HCT116 (cell line): ENCODE measurements around the gene WDR20. TPM values are rescaled to one million over a fixed set of nuclear protein-coding genes. Genes with fewer than 3 reads are reported as not detected.

Experiments used
- ATAC-seq: fragments of 200-7000 bp; cut with Tn5 transposase; 2 replicates; pipeline ENCODE4 v1.9.1; 2020; ENCODE audit warnings: mild to moderate bottlenecking, moderate library complexity
- BruUV-seq: library from RNA; stranded (reverse); fragments of 400-500 nt; replicated peaks from 2 replicates; lab custom pipeline; 2021; lab: Mats Ljungman, UMichigan
- CTCF ChIA-PET: fragments of 300-600 bp; sonication (Branson Sonifier 250); formaldehyde crosslinking; loops from one replicate; lab custom pipeline; 2021; ENCODE audit warnings: antibody characterized with exemption; lab: Charles Lee
- POLR2A ChIA-PET: fragments of 300-600, 350-600 bp; sonication (Branson Sonifier 250); formaldehyde crosslinking; loops from one replicate; lab custom pipeline; 2021; ENCODE audit warnings: antibody characterized with exemption; lab: Charles Lee
- RAD21 ChIA-PET, 2 experiments: fragments of 300-600 bp; sonication (Branson Sonifier 250); formaldehyde crosslinking; loops; one replicate each; lab custom pipeline; 2023; ENCODE audit warnings: low total read pairs in 2 of 2; ENCODE audit not compliant: uncharacterized antibody in 2 of 2, unreplicated experiment in 2 of 2, low non-redundant PET in 1 of 2; lab: Charles Lee
- DNase-seq: peaks from one replicate; pipeline ENCODE4 v3.0.0-alpha.2; 2010; ENCODE audit warnings: low read depth, low spot score
- H2AFZ ChIP-seq: fragments of 200-600 bp; shearing (Covaris generic), sonication (generic); 2 replicates; pipeline ENCODE4 v1.6.1; 2017; ENCODE audit warnings: low read depth, mixed run types, mixed read lengths, antibody characterized with exemption, low read length; ENCODE audit not compliant: poor library complexity, severe bottlenecking
- H3K27ac ChIP-seq: 2 replicates; pipeline ENCODE4 v1.5.1; 2012; ENCODE audit warnings: low read depth, low read length
- H3K27me3 ChIP-seq: fragments of 200-600 bp; sonication (generic); 2 replicates; pipeline ENCODE4 v1.6.1; 2016; ENCODE audit warnings: mixed run types, low read length, mixed read lengths; ENCODE audit not compliant: insufficient read depth
- H3K36me3 ChIP-seq, 2 experiments: fragments of 200-500 bp in 1 of 2; fragments of 200-600 bp in 1 of 2; sonication (Bioruptor generic) in 1 of 2; sonication (generic) in 1 of 2; 2 replicates each; pipeline versions ENCODE4 v1.5.1 to v1.6.1; 2014 to 2016; ENCODE audit warnings: low read length in 2 of 2, inconsistent platforms in 1 of 2, mixed read lengths in 1 of 2, mixed run types in 1 of 2; ENCODE audit not compliant: insufficient read depth in 2 of 2, control insufficient read depth in 1 of 2
- H3K4me1 ChIP-seq, 2 experiments: fragments of 200-600 bp in 1 of 2; sonication (generic) in 1 of 2; 2 replicates each; pipeline versions ENCODE4 v1.5.1 to v1.6.1; 2012 to 2017; ENCODE audit warnings: low read length in 2 of 2, inconsistent platforms in 1 of 2, mild to moderate bottlenecking in 1 of 2, mixed read lengths in 1 of 2, mixed run types in 1 of 2, moderate library complexity in 1 of 2; ENCODE audit not compliant: insufficient read depth in 2 of 2, control insufficient read depth in 1 of 2
- H3K4me2 ChIP-seq: fragments of 200-600 bp; sonication (generic); 2 replicates; pipeline ENCODE4 v1.6.1; 2017; ENCODE audit warnings: mixed run types, low read length, mixed read lengths
- H3K4me3 ChIP-seq, 2 experiments: fragments of 200-600 bp in 1 of 2; sonication (generic) in 1 of 2; replicated peaks in 1 of 2; 2 replicates each; pipeline ENCODE4 v1.5.1; 2011 to 2016; ENCODE audit warnings: low read length in 2 of 2, control low read depth in 1 of 2, low read depth in 1 of 2, mild to moderate bottlenecking in 1 of 2, mixed read lengths in 1 of 2, mixed run types in 1 of 2
- H3K79me2 ChIP-seq: fragments of 200-600 bp; sonication (generic); 2 replicates; pipeline ENCODE4 v1.6.1; 2017; ENCODE audit warnings: mild to moderate bottlenecking, mixed run types, low read length, moderate library complexity, mixed read lengths; ENCODE audit not compliant: insufficient read depth
- H3K9ac ChIP-seq: fragments of 200-600 bp; sonication (generic); 2 replicates; pipeline ENCODE4 v1.6.1; 2016; ENCODE audit warnings: low read length, mixed read lengths
- H3K9me2 ChIP-seq: fragments of 200-600 bp; sonication (generic), shearing (Covaris generic); 2 replicates; pipeline ENCODE4 v1.6.1; 2017; ENCODE audit warnings: mixed run types, mild to moderate bottlenecking, moderate library complexity; ENCODE audit not compliant: insufficient read depth
- H3K9me3 ChIP-seq, 2 experiments: fragments of 200-500 bp in 1 of 2; fragments of 200-600 bp in 1 of 2; sonication (Bioruptor generic) in 1 of 2; sonication (generic) in 1 of 2; 2 replicates each; pipeline ENCODE4 v1.6.1; 2014 to 2017; ENCODE audit warnings: low read length in 2 of 2, mixed read lengths in 2 of 2, inconsistent platforms in 1 of 2, low read depth in 1 of 2, mild to moderate bottlenecking in 1 of 2, mixed run types in 1 of 2, moderate library complexity in 1 of 2; ENCODE audit not compliant: control insufficient read depth in 1 of 2, insufficient read depth in 1 of 2
- H4K20me1 ChIP-seq: fragments of 200-600 bp; sonication (generic), shearing (Covaris generic); 2 replicates; pipeline ENCODE4 v1.6.1; 2017; ENCODE audit warnings: mixed run types, mild to moderate bottlenecking, moderate library complexity; ENCODE audit not compliant: insufficient read depth
- CTCF ChIP-seq, 3 experiments: fragments of 200-600 bp in 1 of 3; sonication (generic) in 1 of 3; IDR thresholded peaks in 2 of 3; conservative IDR thresholded peaks in 1 of 3; 2 replicates each; pipeline ENCODE4 v1.5.1; 2012 to 2017; ENCODE audit warnings: low read depth in 2 of 3, low read length in 2 of 3, antibody characterized with exemption in 1 of 3, borderline replicate concordance in 1 of 3, control low read depth in 1 of 3, mild to moderate bottlenecking in 1 of 3, mixed read lengths in 1 of 3, mixed run types in 1 of 3, moderate library complexity in 1 of 3; ENCODE audit not compliant: insufficient read depth in 1 of 3
- EGR1 ChIP-seq: IDR thresholded peaks from 2 replicates; pipeline ENCODE4 v1.6.1; 2012; ENCODE audit warnings: low read depth
- ELF1 ChIP-seq: IDR thresholded peaks from 2 replicates; pipeline ENCODE4 v1.6.1; 2012; ENCODE audit warnings: low read depth, borderline replicate concordance
- EZH2phosphoT487 ChIP-seq: fragments of 200-600 bp; IDR thresholded peaks from 2 replicates; pipeline ENCODE4 v1.6.1; 2018; ENCODE audit warnings: antibody characterized with exemption, borderline replicate concordance
- MAX ChIP-seq: IDR thresholded peaks from 2 replicates; pipeline ENCODE4 v1.6.1; 2012
- POLR2A ChIP-seq: IDR thresholded peaks from 2 replicates; pipeline ENCODE4 v1.7.0; 2011; ENCODE audit warnings: borderline replicate concordance; ENCODE audit not compliant: insufficient read depth, insufficient read length; ENCODE audit errors: extremely low read depth
- RAD21 ChIP-seq: IDR thresholded peaks from 2 replicates; pipeline ENCODE4 v1.6.1; 2012; ENCODE audit warnings: low read depth, mild to moderate bottlenecking
- REST ChIP-seq: IDR thresholded peaks from 2 replicates; pipeline ENCODE4 v1.6.1; 2012; ENCODE audit warnings: low read depth
- SIN3A ChIP-seq: IDR thresholded peaks from 2 replicates; pipeline ENCODE4 v1.6.1; 2012; ENCODE audit warnings: low read depth
- SP1 ChIP-seq: IDR thresholded peaks from 2 replicates; pipeline ENCODE4 v1.6.1; 2012; ENCODE audit warnings: low read depth
- SRF ChIP-seq: IDR thresholded peaks from 2 replicates; pipeline ENCODE4 v1.6.1; 2012; ENCODE audit warnings: low read depth
- YY1 ChIP-seq: IDR thresholded peaks from 2 replicates; pipeline ENCODE4 v1.6.1; 2011; ENCODE audit warnings: low read length, low read depth, moderate library complexity, mild to moderate bottlenecking; ENCODE audit not compliant: insufficient replicate concordance; ENCODE audit errors: extremely low read depth
- ZBTB33 ChIP-seq: IDR thresholded peaks from 2 replicates; pipeline ENCODE4 v1.6.1; 2011; ENCODE audit warnings: mild to moderate bottlenecking, low read length, moderate library complexity; ENCODE audit not compliant: insufficient replicate concordance; ENCODE audit errors: extremely low read depth
- ZFX ChIP-seq: fragments of 450-650 bp; IDR thresholded peaks from 2 replicates; pipeline ENCODE4 v1.6.1; 2017
- ZNF274 ChIP-seq: fragments of 200-500 bp; sonication (Bioruptor generic); IDR thresholded peaks from 2 replicates; pipeline ENCODE4 v1.6.1; 2014; ENCODE audit warnings: mild to moderate bottlenecking, low read depth, low read length, inconsistent platforms
- intact Hi-C: fragments of 100-400 bp; cut with micrococcal nuclease; formaldehyde crosslinking; loops from 2 replicates; pipeline ENCODE4 v1.10.0; 2022
- total RNA-seq: library from RNA; stranded (reverse); gene quantifications from one replicate; pipeline ENCODE4 v1.2.1, GENCODE V29; 2021; ENCODE audit not compliant: unreplicated experiment

Gene WDR20
- total RNA-seq, 1 experiment from 2014 or later, result 21.1 TPM

GRCh38 chr14:102235275-102235897, 95.7 kb downstream of the WDR20 start:
- POLR2A ChIA-PET, result no interaction called here
- no peak for TF ChIP-seq POLR2A
- no peak for TF ChIP-seq ELF1
- TF ChIP-seq MAX, result no peak
- no peak for TF ChIP-seq SIN3A
- TF ChIP-seq SP1, result no peak
- TF ChIP-seq EZH2phosphoT487, result no peak
- TF ChIP-seq RAD21, result peak; percentile 95
- TF ChIP-seq ZFX, result no peak
- no peak for TF ChIP-seq ZNF274
- TF ChIP-seq ZBTB33, result no peak
- TF ChIP-seq REST, result no peak
- no peak for TF ChIP-seq SRF
- no peak for TF ChIP-seq EGR1
- TF ChIP-seq CTCF (IDR thresholded peaks at IDR 0.05 in 2 of 3, conservative IDR thresholded peaks at IDR 0.05 in 1 of 3; ENCODE audit: borderline replicate concordance in 1 of 3, insufficient read depth in 1 of 3, low read depth in 2 of 3, low read length in 2 of 3), result peak; percentile 84 to 94 (median 89)
- no peak for TF ChIP-seq YY1
- TF ChIP-seq, all 23 proteins: peak for 2
- Histone ChIP-seq H3K36me3 (no peaks in the 10 kb centered on the region), H3K4me1 (peaks cover 0 to 9% of the 10 kb centered on the region in 2 experiments; a peak in 2 of 4 replicates), H2AFZ (no peak overlapping the region), H3K79me2 (no peaks in the 10 kb centered on the region), H3K27ac (no peak overlapping the region), H3K4me2 (peak overlapping the region; percentile 15; the same call in 1 of the 2 replicates), H4K20me1 (no peaks in the 10 kb centered on the region), H3K27me3 (no peaks in the 10 kb centered on the region), H3K9me2 (no peaks in the 10 kb centered on the region), H3K9ac (peak overlapping the region; percentile 31; the same call in 1 of the 2 replicates), H3K9me3 (no peaks in the 10 kb centered on the region), H3K4me3 (no peak overlapping the region)
- CTCF ChIA-PET, result interaction anchor here (1.0 kb wide), 1 partner anchor 79 kb away, joined by 5 read pairs; no protein-coding TSS in a partner anchor
- RAD21 ChIA-PET, result no interaction called here
- peak; percentile 52 for DNase-seq
- intact Hi-C loops, result loop anchor here (1.0 kb wide), 1 partner anchor 79 kb away; no protein-coding TSS in a partner anchor
- no TSS peak for BruUV-seq
- peak; percentile 100 for ATAC-seq
